BLaER1 (cell line): ENCODE measurements around the gene PHLDA3.

Source experiments
- H3K27ac ChIP-seq: shearing (Covaris generic); formaldehyde crosslinking; 2 replicates; pipeline ENCODE4 v1.8.1; 2022
- H3K27me3 ChIP-seq: shearing (Covaris generic); formaldehyde crosslinking; 2 replicates; pipeline ENCODE4 v1.8.1; 2022
- H3K36me3 ChIP-seq: shearing (Covaris generic); formaldehyde crosslinking; 2 replicates; pipeline ENCODE4 v1.8.1; 2022
- H3K4me1 ChIP-seq: shearing (Covaris generic); formaldehyde crosslinking; 2 replicates; pipeline ENCODE4 v1.8.1; 2022
- H3K4me2 ChIP-seq: shearing (Covaris generic); formaldehyde crosslinking; 2 replicates; pipeline ENCODE4 v1.8.1; 2022
- H3K4me3 ChIP-seq: shearing (Covaris generic); formaldehyde crosslinking; 2 replicates; pipeline ENCODE4 v1.8.1; 2022
- H3K9ac ChIP-seq: shearing (Covaris generic); formaldehyde crosslinking; 2 replicates; pipeline ENCODE4 v1.8.1; 2022
- H3K9me3 ChIP-seq: shearing (Covaris generic); formaldehyde crosslinking; 2 replicates; pipeline ENCODE4 v1.8.1; 2022
- H4K20me1 ChIP-seq: shearing (Covaris generic); formaldehyde crosslinking; 2 replicates; pipeline ENCODE4 v1.8.1; 2022
- Cebpa-rat ChIP-seq: shearing (Covaris generic); IDR thresholded peaks from 2 replicates; pipeline ENCODE4 v1.8.1; 2022

The PHLDA3 gene

DNA sequence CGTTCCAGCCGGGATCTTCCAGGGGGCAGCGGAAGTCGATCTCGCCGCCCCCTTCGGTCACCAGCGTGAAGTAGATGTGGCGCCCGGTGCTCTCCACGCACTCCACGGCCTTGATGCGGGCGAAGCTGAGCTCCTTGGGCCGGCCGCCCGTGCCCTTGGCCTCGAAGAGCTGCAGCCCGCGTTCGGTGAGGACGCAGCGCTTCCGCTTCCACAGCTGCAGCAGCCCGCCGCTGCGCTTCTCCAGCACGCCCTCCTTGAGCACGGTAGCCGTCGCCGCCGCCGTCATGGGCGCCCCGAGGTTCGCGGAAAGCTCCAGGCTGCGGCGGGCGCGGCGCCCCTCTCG is 516 bp downstream of the PHLDA3 start:
- peaks cover 51% of the 10 kb centered on the region for H3K4me1 ChIP-seq
- H3K27me3 ChIP-seq = no peaks in the 10 kb centered on the region
- H3K36me3 ChIP-seq = peaks cover 26% of the 10 kb centered on the region
- peak overlapping the region; percentile 98 for H3K4me2 ChIP-seq
- peak overlapping the region; percentile 86 for H3K4me3 ChIP-seq
- TF ChIP-seq Cebpa-rat = no peak
- H4K20me1 ChIP-seq = peaks cover 45% of the 10 kb centered on the region
- no peaks in the 10 kb centered on the region for H3K9me3 ChIP-seq
- peak overlapping the region; percentile 94 for H3K27ac ChIP-seq
- H3K9ac ChIP-seq = peak overlapping the region; percentile 90

DNA sequence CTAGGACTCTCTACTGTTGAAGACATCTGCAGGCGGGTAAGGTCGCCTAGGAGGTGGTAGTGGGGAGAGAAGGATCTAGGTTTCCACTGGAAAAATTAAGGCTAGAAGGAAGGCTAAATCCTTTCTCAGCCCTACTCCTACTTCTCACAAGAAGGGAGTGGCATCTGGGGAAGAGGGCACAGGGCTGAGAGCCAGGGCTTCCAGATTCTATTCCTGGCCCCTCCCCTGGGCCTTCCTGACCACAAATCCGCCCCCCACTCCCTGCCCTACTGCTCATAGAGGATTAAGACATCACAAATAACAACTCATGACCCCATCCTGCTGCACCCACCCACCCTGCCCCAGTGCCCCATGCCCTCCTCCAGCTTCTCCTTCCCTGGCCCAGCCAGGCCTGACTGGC is 2.5 kb downstream of the PHLDA3 start:
- peak overlapping the region; percentile 90 for H3K9ac ChIP-seq
- TF ChIP-seq Cebpa-rat = no peak
- peak overlapping the region; percentile 98 for H3K4me2 ChIP-seq

DNA sequence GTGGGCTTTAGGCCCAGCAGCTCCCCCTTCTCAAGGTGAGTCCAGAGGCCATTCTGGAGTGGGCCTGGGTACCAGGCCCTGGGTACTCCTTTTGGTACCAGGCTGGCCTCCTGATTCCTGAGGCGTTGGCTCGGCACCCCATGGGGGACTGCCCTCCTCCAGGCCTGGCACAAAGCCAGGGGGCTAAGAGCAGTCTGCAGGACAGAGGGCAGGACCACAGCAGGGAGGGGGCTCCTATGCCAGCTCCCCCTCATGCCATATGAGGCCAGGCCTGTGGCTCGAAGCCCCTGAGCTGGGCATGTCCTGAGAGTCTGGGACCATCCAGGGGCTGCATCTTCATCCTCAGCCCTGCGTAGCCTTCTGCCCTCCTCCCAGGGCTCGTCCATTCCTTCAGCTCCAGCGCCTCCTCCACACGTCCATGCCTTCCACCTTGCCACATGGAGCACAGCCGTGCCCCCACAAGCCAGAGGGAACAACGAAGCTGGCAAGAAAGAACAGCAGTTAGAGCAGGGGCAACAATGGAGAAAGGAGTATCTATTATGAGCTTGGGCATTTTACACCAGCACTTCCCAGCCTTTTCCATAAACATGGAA is 3.2 kb downstream of the PHLDA3 start:
- H3K4me3 ChIP-seq = peak overlapping the region; percentile 86; the same call in 1 of the 2 replicates
- peaks cover 26% of the 10 kb centered on the region for H3K36me3 ChIP-seq
- H3K27ac ChIP-seq = peak overlapping the region; percentile 20
- H3K9ac ChIP-seq = peak overlapping the region; percentile 90
- H3K4me2 ChIP-seq = peak overlapping the region; percentile 98
- no peaks in the 10 kb centered on the region for H3K9me3 ChIP-seq
- no peaks in the 10 kb centered on the region for H3K27me3 ChIP-seq
- peaks cover 52% of the 10 kb centered on the region for H4K20me1 ChIP-seq
- TF ChIP-seq Cebpa-rat = no peak
- peaks cover 75% of the 10 kb centered on the region for H3K4me1 ChIP-seq

More for the DNA sequence above, 2.5 kb downstream of the PHLDA3 start:
- Histone ChIP-seq H3K9me3 (no peaks in the 10 kb centered on the region), H3K27me3 (no peaks in the 10 kb centered on the region), H3K4me1 (peaks cover 68% of the 10 kb centered on the region), H4K20me1 (peaks cover 52% of the 10 kb centered on the region), H3K36me3 (peaks cover 26% of the 10 kb centered on the region), H3K4me3 (peak overlapping the region; percentile 86), H3K27ac (peak overlapping the region; percentile 94)

DNA sequence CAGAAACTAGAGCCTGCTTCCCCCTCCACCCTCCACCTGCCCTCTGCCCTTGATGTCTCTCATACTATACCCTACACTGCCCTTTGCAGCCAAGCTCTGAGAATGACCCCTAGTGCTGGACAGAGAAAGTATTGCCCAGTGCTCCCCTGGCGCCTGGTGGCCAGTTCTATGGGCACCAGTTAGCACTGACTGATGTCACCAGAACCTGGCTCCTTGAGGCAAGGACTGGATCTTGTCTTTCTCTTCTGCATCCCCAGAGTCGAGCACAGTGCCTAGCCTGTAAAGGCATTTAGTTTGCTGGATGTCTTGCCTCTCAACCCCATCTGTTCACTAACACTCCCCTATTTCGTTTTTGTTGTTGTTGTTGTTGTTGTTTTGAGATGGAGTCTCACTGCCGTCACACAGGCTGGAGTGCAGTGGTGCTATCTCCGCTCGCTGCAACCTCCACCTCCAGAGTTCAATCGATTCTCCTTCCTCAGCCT is 5.9 kb downstream of the PHLDA3 start:
- Histone ChIP-seq H3K9ac (no peak overlapping the region), H3K9me3 (no peaks in the 10 kb centered on the region), H3K4me3 (no peak overlapping the region), H3K36me3 (peaks cover 26% of the 10 kb centered on the region), H3K4me1 (peaks cover 85% of the 10 kb centered on the region), H4K20me1 (peaks cover 52% of the 10 kb centered on the region), H3K4me2 (0 out of 2 replicates have a peak overlapping the region, but pooled peaks have one; percentile 22), H3K27me3 (no peaks in the 10 kb centered on the region), H3K27ac (no peak overlapping the region)
- TF ChIP-seq Cebpa-rat = no peak

DNA sequence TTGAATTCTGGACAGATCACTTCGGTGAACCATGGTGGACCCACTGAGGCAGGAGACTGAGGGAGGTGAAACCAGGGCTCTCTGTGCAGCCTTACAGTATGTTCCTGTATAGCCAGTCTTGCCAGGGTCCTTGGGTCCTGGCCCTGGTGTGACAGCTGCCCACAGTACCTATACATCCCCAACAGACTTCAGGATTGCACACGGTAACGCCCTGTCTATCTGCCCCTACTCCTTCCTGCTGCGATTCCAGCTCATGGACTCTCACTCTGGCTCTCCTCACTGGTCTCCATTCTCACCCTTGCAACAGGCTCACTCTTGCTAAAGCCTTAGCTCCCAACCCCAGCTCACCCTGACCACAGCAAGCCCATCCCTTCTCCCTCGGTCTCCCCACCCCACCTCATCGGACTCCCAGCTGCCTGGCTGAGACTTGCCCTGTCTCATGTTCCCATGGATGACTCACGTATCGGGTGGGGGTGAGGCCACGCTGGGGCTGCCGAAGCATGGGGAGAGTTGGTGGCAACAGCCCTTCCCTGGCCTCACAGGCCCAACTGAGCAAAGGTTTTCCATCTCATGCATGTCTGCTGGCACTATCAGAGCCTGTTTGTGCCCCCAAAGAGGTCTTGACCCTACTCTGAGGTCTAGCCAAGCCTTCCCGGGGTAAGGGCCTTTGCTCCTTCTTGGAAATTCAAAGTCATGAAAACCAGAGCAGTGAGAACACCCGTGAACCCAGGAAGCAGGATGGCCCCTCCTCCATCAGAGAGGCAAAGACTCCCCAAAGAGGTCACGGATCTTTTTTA is 7.1 kb downstream of the PHLDA3 start:
- H3K36me3 ChIP-seq = peaks cover 26% of the 10 kb centered on the region
- H3K27ac ChIP-seq = 0 out of 2 replicates have a peak overlapping the region, but pooled peaks have one; percentile 6
- no peaks in the 10 kb centered on the region for H3K27me3 ChIP-seq
- TF ChIP-seq Cebpa-rat = no peak
- H3K4me3 ChIP-seq = no peak overlapping the region
- peaks cover 40% of the 10 kb centered on the region for H4K20me1 ChIP-seq
- H3K9ac ChIP-seq = no peak overlapping the region
- H3K4me1 ChIP-seq = peaks cover 85% of the 10 kb centered on the region
- H3K9me3 ChIP-seq = no peaks in the 10 kb centered on the region
- no peak overlapping the region for H3K4me2 ChIP-seq

DNA sequence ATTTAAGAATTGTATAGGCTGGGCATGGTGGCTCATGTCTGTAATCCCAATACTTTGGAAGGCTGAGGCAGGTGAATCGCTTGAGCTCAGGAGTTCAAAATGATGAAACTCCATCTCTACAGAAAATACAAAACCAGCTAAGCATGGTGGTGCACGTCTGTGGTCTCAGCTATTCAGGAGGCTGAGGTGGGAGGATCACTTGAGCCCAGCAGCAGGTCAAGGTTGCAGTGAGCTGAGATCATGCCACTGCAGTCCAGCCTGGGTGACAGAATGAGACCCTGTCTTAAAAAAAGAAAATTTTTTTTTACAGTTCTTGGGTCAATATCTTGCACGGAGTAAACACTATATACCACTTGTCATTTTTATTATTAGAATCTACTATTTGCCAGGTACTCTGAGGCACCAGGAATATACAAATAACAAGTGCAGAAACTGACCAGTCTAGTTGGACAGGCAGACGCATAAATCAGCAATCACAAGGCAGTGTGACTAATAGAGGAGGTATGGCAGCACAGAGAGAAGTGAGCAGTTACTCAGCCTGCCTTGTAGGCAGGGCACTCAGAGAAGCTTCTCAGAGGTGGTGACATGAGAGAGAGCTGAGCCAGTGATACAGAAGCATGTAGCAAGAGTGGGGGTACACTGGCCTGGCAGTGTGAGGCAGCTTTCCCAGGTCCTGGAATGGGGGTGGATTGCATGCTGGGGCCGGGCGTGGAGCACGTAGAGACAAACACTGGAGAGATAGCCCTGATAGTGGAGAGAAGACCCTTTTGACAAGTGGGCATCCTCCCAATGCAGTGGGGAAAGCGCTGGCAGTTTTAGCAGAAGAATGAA is 8.0 kb downstream of the PHLDA3 start:
- Histone ChIP-seq H3K36me3 (peaks cover 22% of the 10 kb centered on the region), H3K9me3 (no peaks in the 10 kb centered on the region), H4K20me1 (peaks cover 32% of the 10 kb centered on the region), H3K9ac (no peak overlapping the region), H3K4me1 (peaks cover 85% of the 10 kb centered on the region), H3K27me3 (no peaks in the 10 kb centered on the region), H3K4me2 (peak overlapping the region; percentile 78), H3K4me3 (no peak overlapping the region), H3K27ac (no peak overlapping the region)
- TF ChIP-seq Cebpa-rat = no peak

DNA sequence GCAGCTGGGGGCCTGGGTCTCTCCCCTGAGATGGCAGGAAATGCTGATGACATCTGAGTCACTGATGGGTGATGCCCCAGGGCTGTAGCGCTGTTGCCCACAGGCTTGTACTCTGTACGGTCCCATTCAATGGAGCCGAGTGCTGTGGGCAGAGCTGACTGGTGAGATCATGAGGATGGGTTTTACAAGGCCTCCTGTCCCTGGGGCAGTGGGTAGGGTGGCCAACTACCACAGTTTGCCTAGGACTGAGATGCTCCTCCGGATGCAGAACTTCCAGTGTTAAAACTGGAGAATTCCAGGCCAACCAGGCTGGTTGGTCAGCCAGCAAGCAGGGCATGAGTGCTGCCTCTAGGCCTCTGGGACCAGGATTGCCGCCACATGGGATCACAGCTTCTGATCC is 9.2 kb downstream of the PHLDA3 start:
- Histone ChIP-seq H3K4me1 (peaks cover 86% of the 10 kb centered on the region), H3K9me3 (no peaks in the 10 kb centered on the region), H3K27me3 (no peaks in the 10 kb centered on the region), H4K20me1 (peaks cover 19% of the 10 kb centered on the region; the same call in 1 of the 2 replicates), H3K4me3 (no peak overlapping the region; the same call in 1 of the 2 replicates), H3K36me3 (peaks cover 9% of the 10 kb centered on the region), H3K4me2 (peak overlapping the region; percentile 78), H3K27ac (peak overlapping the region; percentile 48; the same call in 1 of the 2 replicates), H3K9ac (peak overlapping the region; percentile 22; the same call in 1 of the 2 replicates)
- TF ChIP-seq Cebpa-rat = no peak

DNA sequence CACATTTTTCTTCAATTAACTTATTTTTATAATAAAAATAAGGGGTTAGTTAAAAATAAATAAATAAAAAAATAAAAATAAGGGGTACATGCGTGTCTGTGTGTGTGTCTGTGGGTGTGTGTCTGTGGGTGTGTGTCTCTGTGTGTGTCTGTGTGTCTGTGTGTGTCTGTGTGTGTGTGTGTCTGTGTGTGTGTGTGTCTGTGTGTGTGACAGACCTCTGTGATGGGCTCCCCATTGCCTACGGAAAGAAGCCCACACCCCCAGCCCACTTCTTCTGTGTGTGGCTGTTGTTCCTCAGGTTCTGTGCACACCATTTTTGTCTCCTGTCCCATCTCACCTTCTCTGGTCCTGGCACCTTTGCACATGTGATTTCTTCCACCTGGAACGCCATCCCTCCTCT is 9.9 kb downstream of the PHLDA3 start:
- Histone ChIP-seq H3K9me3 (no peaks in the 10 kb centered on the region), H3K9ac (no peak overlapping the region), H3K36me3 (peaks cover 2% of the 10 kb centered on the region), H3K4me1 (peaks cover 93% of the 10 kb centered on the region), H3K27ac (peak overlapping the region; percentile 48; the same call in 1 of the 2 replicates), H4K20me1 (peaks cover 13% of the 10 kb centered on the region; the same call in 1 of the 2 replicates), H3K4me3 (no peak overlapping the region), H3K27me3 (no peaks in the 10 kb centered on the region), H3K4me2 (peak overlapping the region; percentile 78)
- TF ChIP-seq Cebpa-rat = no peak

DNA sequence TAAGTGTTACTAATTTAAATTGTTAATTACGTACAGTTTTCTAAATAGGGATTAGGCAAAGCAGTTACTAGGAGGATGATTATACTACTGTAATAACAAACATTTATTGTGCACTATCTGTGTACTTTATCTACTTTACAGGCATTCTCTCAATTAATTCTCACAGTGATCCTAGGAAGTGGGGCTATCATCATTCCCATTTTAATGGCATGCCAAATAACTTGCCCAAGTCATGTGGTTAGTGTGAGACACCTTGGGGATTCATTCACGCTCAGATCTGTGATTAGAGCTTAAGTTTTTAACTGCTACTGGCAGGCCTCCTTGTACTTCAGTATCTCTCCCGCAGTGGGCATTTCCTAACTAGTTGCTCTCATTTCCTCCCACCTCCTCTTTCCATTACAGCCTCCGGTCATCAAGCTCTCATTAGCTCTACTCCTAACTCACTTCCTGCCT is 11.5 kb downstream of the PHLDA3 start:
- H4K20me1 ChIP-seq = no peaks in the 10 kb centered on the region
- no peak overlapping the region for H3K9ac ChIP-seq
- no peaks in the 10 kb centered on the region for H3K27me3 ChIP-seq
- no peak overlapping the region for H3K27ac ChIP-seq
- no peaks in the 10 kb centered on the region for H3K36me3 ChIP-seq
- no peak overlapping the region for H3K4me3 ChIP-seq
- peak overlapping the region; percentile 67 for H3K4me2 ChIP-seq
- peaks cover 97% of the 10 kb centered on the region for H3K4me1 ChIP-seq
- no peak for TF ChIP-seq Cebpa-rat
- no peaks in the 10 kb centered on the region for H3K9me3 ChIP-seq
